HCT116 (cell line): ENCODE data around the gene ACOT7. TPM values are rescaled to one million over a fixed set of nuclear protein-coding genes. Genes with fewer than 3 reads are reported as not detected.

Experiments used
- ATAC-seq: fragments of 200-7000 bp; cut with Tn5 transposase; 2 replicates; pipeline ENCODE4 v1.9.1; 2020; ENCODE audit warnings: mild to moderate bottlenecking, moderate library complexity
- BruUV-seq: library from RNA; stranded (reverse); fragments of 400-500 nt; replicated peaks from 2 replicates; lab custom pipeline; 2021; lab: Mats Ljungman, UMichigan
- CTCF ChIA-PET: fragments of 300-600 bp; sonication (Branson Sonifier 250); formaldehyde crosslinking; loops from one replicate; lab custom pipeline; 2021; ENCODE audit warnings: antibody characterized with exemption; lab: Charles Lee
- POLR2A ChIA-PET: fragments of 300-600, 350-600 bp; sonication (Branson Sonifier 250); formaldehyde crosslinking; loops from one replicate; lab custom pipeline; 2021; ENCODE audit warnings: antibody characterized with exemption; lab: Charles Lee
- RAD21 ChIA-PET, 2 experiments: fragments of 300-600 bp; sonication (Branson Sonifier 250); formaldehyde crosslinking; loops; one replicate each; lab custom pipeline; 2023; ENCODE audit warnings: low total read pairs in 2 of 2; ENCODE audit not compliant: uncharacterized antibody in 2 of 2, unreplicated experiment in 2 of 2, low non-redundant PET in 1 of 2; lab: Charles Lee
- DNase-seq: peaks from one replicate; pipeline ENCODE4 v3.0.0-alpha.2; 2010; ENCODE audit warnings: low read depth, low spot score
- H2AFZ ChIP-seq: fragments of 200-600 bp; shearing (Covaris generic), sonication (generic); 2 replicates; pipeline ENCODE4 v1.6.1; 2017; ENCODE audit warnings: low read depth, mixed run types, mixed read lengths, antibody characterized with exemption, low read length; ENCODE audit not compliant: poor library complexity, severe bottlenecking
- H3K27ac ChIP-seq: 2 replicates; pipeline ENCODE4 v1.5.1; 2012; ENCODE audit warnings: low read depth, low read length
- H3K27me3 ChIP-seq: fragments of 200-600 bp; sonication (generic); 2 replicates; pipeline ENCODE4 v1.6.1; 2016; ENCODE audit warnings: mixed run types, low read length, mixed read lengths; ENCODE audit not compliant: insufficient read depth
- H3K36me3 ChIP-seq, 2 experiments: fragments of 200-500 bp in 1 of 2; fragments of 200-600 bp in 1 of 2; sonication (Bioruptor generic) in 1 of 2; sonication (generic) in 1 of 2; 2 replicates each; pipeline versions ENCODE4 v1.5.1 to v1.6.1; 2014 to 2016; ENCODE audit warnings: low read length in 2 of 2, inconsistent platforms in 1 of 2, mixed read lengths in 1 of 2, mixed run types in 1 of 2; ENCODE audit not compliant: insufficient read depth in 2 of 2, control insufficient read depth in 1 of 2
- H3K4me1 ChIP-seq, 2 experiments: fragments of 200-600 bp in 1 of 2; sonication (generic) in 1 of 2; 2 replicates each; pipeline versions ENCODE4 v1.5.1 to v1.6.1; 2012 to 2017; ENCODE audit warnings: low read length in 2 of 2, inconsistent platforms in 1 of 2, mild to moderate bottlenecking in 1 of 2, mixed read lengths in 1 of 2, mixed run types in 1 of 2, moderate library complexity in 1 of 2; ENCODE audit not compliant: insufficient read depth in 2 of 2, control insufficient read depth in 1 of 2
- H3K4me2 ChIP-seq: fragments of 200-600 bp; sonication (generic); 2 replicates; pipeline ENCODE4 v1.6.1; 2017; ENCODE audit warnings: mixed run types, low read length, mixed read lengths
- H3K4me3 ChIP-seq, 2 experiments: fragments of 200-600 bp in 1 of 2; sonication (generic) in 1 of 2; replicated peaks in 1 of 2; 2 replicates each; pipeline ENCODE4 v1.5.1; 2011 to 2016; ENCODE audit warnings: low read length in 2 of 2, control low read depth in 1 of 2, low read depth in 1 of 2, mild to moderate bottlenecking in 1 of 2, mixed read lengths in 1 of 2, mixed run types in 1 of 2
- H3K79me2 ChIP-seq: fragments of 200-600 bp; sonication (generic); 2 replicates; pipeline ENCODE4 v1.6.1; 2017; ENCODE audit warnings: mild to moderate bottlenecking, mixed run types, low read length, moderate library complexity, mixed read lengths; ENCODE audit not compliant: insufficient read depth
- H3K9ac ChIP-seq: fragments of 200-600 bp; sonication (generic); 2 replicates; pipeline ENCODE4 v1.6.1; 2016; ENCODE audit warnings: low read length, mixed read lengths
- H3K9me2 ChIP-seq: fragments of 200-600 bp; sonication (generic), shearing (Covaris generic); 2 replicates; pipeline ENCODE4 v1.6.1; 2017; ENCODE audit warnings: mixed run types, mild to moderate bottlenecking, moderate library complexity; ENCODE audit not compliant: insufficient read depth
- H3K9me3 ChIP-seq, 2 experiments: fragments of 200-500 bp in 1 of 2; fragments of 200-600 bp in 1 of 2; sonication (Bioruptor generic) in 1 of 2; sonication (generic) in 1 of 2; 2 replicates each; pipeline ENCODE4 v1.6.1; 2014 to 2017; ENCODE audit warnings: low read length in 2 of 2, mixed read lengths in 2 of 2, inconsistent platforms in 1 of 2, low read depth in 1 of 2, mild to moderate bottlenecking in 1 of 2, mixed run types in 1 of 2, moderate library complexity in 1 of 2; ENCODE audit not compliant: control insufficient read depth in 1 of 2, insufficient read depth in 1 of 2
- H4K20me1 ChIP-seq: fragments of 200-600 bp; sonication (generic), shearing (Covaris generic); 2 replicates; pipeline ENCODE4 v1.6.1; 2017; ENCODE audit warnings: mixed run types, mild to moderate bottlenecking, moderate library complexity; ENCODE audit not compliant: insufficient read depth
- EZH2phosphoT487 ChIP-seq: fragments of 200-600 bp; IDR thresholded peaks from 2 replicates; pipeline ENCODE4 v1.6.1; 2018; ENCODE audit warnings: antibody characterized with exemption, borderline replicate concordance
- ZFX ChIP-seq: fragments of 450-650 bp; IDR thresholded peaks from 2 replicates; pipeline ENCODE4 v1.6.1; 2017
- ZNF274 ChIP-seq: fragments of 200-500 bp; sonication (Bioruptor generic); IDR thresholded peaks from 2 replicates; pipeline ENCODE4 v1.6.1; 2014; ENCODE audit warnings: mild to moderate bottlenecking, low read depth, low read length, inconsistent platforms
- intact Hi-C: fragments of 100-400 bp; cut with micrococcal nuclease; formaldehyde crosslinking; loops from 2 replicates; pipeline ENCODE4 v1.10.0; 2022
- total RNA-seq: library from RNA; stranded (reverse); gene quantifications from one replicate; pipeline ENCODE4 v1.2.1, GENCODE V29; 2021; ENCODE audit not compliant: unreplicated experiment
- TF ChIP-seq, protein P1 (sequence below), 3 experiments: fragments of 200-600 bp in 1 of 3; sonication (generic) in 1 of 3; IDR thresholded peaks in 2 of 3; conservative IDR thresholded peaks in 1 of 3; 2 replicates each; pipeline ENCODE4 v1.5.1; 2012 to 2017; ENCODE audit warnings: low read depth in 2 of 3, low read length in 2 of 3, antibody characterized with exemption in 1 of 3, borderline replicate concordance in 1 of 3, control low read depth in 1 of 3, mild to moderate bottlenecking in 1 of 3, mixed read lengths in 1 of 3, mixed run types in 1 of 3, moderate library complexity in 1 of 3; ENCODE audit not compliant: insufficient read depth in 1 of 3

ACOT7 gene
- total RNA-seq, 1 experiment from 2014 or later: 162 TPM

DNA sequence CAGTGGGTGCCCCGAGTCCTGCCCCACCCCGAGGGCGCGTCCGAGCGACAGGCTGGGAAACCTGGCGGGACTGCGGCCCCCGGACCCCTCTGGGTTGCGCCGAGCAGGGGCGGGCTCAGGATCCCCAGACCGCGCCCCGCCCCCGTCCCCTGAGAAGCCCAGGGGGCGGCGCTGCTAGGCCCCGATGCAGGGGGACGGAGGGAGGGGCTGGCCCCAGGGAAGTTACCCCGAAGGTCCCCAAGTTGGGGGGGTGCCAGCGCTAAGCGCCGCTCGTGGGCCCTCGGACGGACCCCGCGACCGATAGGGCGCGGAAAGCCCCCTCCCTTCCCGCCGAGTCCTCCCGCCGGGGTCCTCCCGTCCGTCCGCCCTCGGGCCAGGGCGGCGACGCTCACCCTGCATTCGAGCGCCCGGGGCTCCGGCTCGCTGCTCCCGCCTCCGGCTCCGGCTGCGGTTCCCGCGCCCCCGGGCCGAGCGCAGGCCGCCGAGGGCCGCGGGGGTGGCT lies 133.1 kb downstream of the ACOT7 start:
- H3K36me3 ChIP-seq: no peaks in the 10 kb centered on the region; a peak in 1 of 4 replicates
- no peaks in the 10 kb centered on the region for H3K79me2 ChIP-seq
- ChIA-PET POLR2A (no interaction called here), CTCF (interaction anchor here (1.0 kb wide), 1 partner anchor 15 kb away, joined by 4 read pairs; no protein-coding TSS in a partner anchor), RAD21 (no interaction called here)
- H3K4me3 ChIP-seq: peak overlapping the region; percentile 52 to 65
- H3K27ac ChIP-seq: peak overlapping the region; percentile 61; the same call in 1 of the 2 replicates
- H3K4me1 ChIP-seq: peaks cover 11 to 26% of the 10 kb centered on the region in 2 experiments; a peak in 2 of 4 replicates
- peak overlapping the region; percentile 89 for H3K4me2 ChIP-seq
- ATAC-seq (peak; percentile 66), DNase-seq (no peak)
- H3K9ac ChIP-seq: peak overlapping the region; percentile 52
- H2AFZ ChIP-seq: peak overlapping the region; percentile 35
- TF ChIP-seq EZH2phosphoT487 (no peak), ZNF274 (no peak), ZFX (0 out of 2 replicates have a peak, but pooled peaks have one; percentile 21)
- TF ChIP-seq, protein P1, sequence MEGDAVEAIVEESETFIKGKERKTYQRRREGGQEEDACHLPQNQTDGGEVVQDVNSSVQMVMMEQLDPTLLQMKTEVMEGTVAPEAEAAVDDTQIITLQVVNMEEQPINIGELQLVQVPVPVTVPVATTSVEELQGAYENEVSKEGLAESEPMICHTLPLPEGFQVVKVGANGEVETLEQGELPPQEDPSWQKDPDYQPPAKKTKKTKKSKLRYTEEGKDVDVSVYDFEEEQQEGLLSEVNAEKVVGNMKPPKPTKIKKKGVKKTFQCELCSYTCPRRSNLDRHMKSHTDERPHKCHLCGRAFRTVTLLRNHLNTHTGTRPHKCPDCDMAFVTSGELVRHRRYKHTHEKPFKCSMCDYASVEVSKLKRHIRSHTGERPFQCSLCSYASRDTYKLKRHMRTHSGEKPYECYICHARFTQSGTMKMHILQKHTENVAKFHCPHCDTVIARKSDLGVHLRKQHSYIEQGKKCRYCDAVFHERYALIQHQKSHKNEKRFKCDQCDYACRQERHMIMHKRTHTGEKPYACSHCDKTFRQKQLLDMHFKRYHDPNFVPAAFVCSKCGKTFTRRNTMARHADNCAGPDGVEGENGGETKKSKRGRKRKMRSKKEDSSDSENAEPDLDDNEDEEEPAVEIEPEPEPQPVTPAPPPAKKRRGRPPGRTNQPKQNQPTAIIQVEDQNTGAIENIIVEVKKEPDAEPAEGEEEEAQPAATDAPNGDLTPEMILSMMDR (IDR thresholded peaks at IDR 0.05 in 2 of 3, conservative IDR thresholded peaks at IDR 0.05 in 1 of 3; ENCODE audit: borderline replicate concordance in 1 of 3, insufficient read depth in 1 of 3, low read depth in 2 of 3, low read length in 2 of 3): no peak
- no peaks in the 10 kb centered on the region for H3K27me3 ChIP-seq
- H3K9me3 ChIP-seq: no peaks in the 10 kb centered on the region
- H3K9me2 ChIP-seq: no peaks in the 10 kb centered on the region
- intact Hi-C loops: no loop called here
- no TSS peak for BruUV-seq
- H4K20me1 ChIP-seq: no peaks in the 10 kb centered on the region
